Vagina (tissue), 2 donors: ENCODE measurements around the gene EDAR.
A peak's percentile ranks its signal among the peaks of the same experiment; 100 is the strongest.

Experiments
- CTCF ChIP-seq, 3 experiments: fragments of 450-650 bp in 2 of 3; fragments of 200-600 bp in 1 of 3; sonication (generic) in 1 of 3; IDR thresholded peaks; one replicate each; pipeline ENCODE4 v1.5.1; 2017 to 2019; ENCODE audit warnings: antibody characterized with exemption in 3 of 3, mild to moderate bottlenecking in 2 of 3, moderate library complexity in 2 of 3
- POLR2A ChIP-seq, 2 donors: fragments of 450-650 bp; IDR thresholded peaks; one replicate each; pipeline ENCODE4 v1.6.1; 2017; ENCODE audit warnings: antibody characterized with exemption in 2 of 2, mild to moderate bottlenecking in 2 of 2, moderate library complexity in 2 of 2

GRCh38 chr2:108927936-108928659 lies 60.9 kb downstream of the EDAR start:
- no peak for TF ChIP-seq POLR2A (IDR thresholded peaks at IDR 0.05)
- peak; percentile 27 to 58 (median 31) for TF ChIP-seq CTCF (IDR thresholded peaks at IDR 0.05)
